Spleen (tissue), 11 donors: ENCODE data around the gene OPN5. TPM values are rescaled to one million over a fixed set of nuclear protein-coding genes. Genes with fewer than 3 reads are reported as not detected.
"Not testable (repeated sequence)": the region's sequence is repeated elsewhere in the genome, so short reads cannot be mapped to it uniquely, and the experiment has no call there.

Source experiments
- DNase-seq: peaks from one replicate; pipeline ENCODE4 v3.0.0-alpha.2; 2020
- H3K27ac ChIP-seq, 8 donors: fragments of 200-600 bp; sonication (generic) in 7 of 8; 1 replicate in 4 of 8; 2 replicates in 4 of 8; pipeline versions ENCODE4 v1.5.0 to v1.8.0; 2016 to 2021; ENCODE audit warnings: inconsistent platforms in 4 of 8, mild to moderate bottlenecking in 4 of 8, moderate library complexity in 1 of 8
- H3K27me3 ChIP-seq, 7 donors: fragments of 200-600 bp; sonication (generic) in 6 of 7; replicated peaks in 1 of 7; 1 replicate in 4 of 7; 2 replicates in 3 of 7; pipeline versions ENCODE4 v1.5.0 to v1.8.0; 2016 to 2021; ENCODE audit warnings: inconsistent platforms in 3 of 7, mild to moderate bottlenecking in 1 of 7
- H3K36me3 ChIP-seq, 6 donors: fragments of 200-600 bp; sonication (generic) in 5 of 6; 1 replicate in 4 of 6; 2 replicates in 2 of 6; pipeline versions ENCODE4 v1.5.0 to v1.8.0; 2016 to 2021; ENCODE audit warnings: inconsistent platforms in 2 of 6
- H3K4me1 ChIP-seq, 6 donors: fragments of 200-600 bp; sonication (generic) in 5 of 6; 1 replicate in 3 of 6; 2 replicates in 3 of 6; pipeline versions ENCODE4 v1.5.0 to v1.8.0; 2016 to 2021; ENCODE audit warnings: inconsistent platforms in 3 of 6
- H3K4me3 ChIP-seq, 8 donors: fragments of 200-600 bp; sonication (generic) in 7 of 8; 1 replicate in 4 of 8; 2 replicates in 4 of 8; pipeline versions ENCODE4 v1.5.0 to v1.8.0; 2016 to 2021; ENCODE audit warnings: inconsistent platforms in 4 of 8, mild to moderate bottlenecking in 4 of 8, moderate library complexity in 2 of 8
- H3K9me3 ChIP-seq, 8 donors: fragments of 200-600 bp; sonication (generic) in 7 of 8; 1 replicate in 4 of 8; 2 replicates in 4 of 8; pipeline versions ENCODE4 v1.5.0 to v1.8.0; 2016 to 2021; ENCODE audit warnings: inconsistent platforms in 4 of 8
- CTCF ChIP-seq, 11 experiments: fragments of 200-600 bp in 7 of 11; fragments of 450-650 bp in 4 of 11; sonication (generic) in 4 of 11; IDR thresholded peaks in 8 of 11; conservative IDR thresholded peaks in 3 of 11; 1 replicate in 7 of 11; 2 replicates in 4 of 11; pipeline versions ENCODE4 v1.4.0 to v1.8.0; 2016 to 2021; ENCODE audit warnings: antibody characterized with exemption in 11 of 11, inconsistent platforms in 4 of 11, mild to moderate bottlenecking in 1 of 11
- POLR2A ChIP-seq, 3 donors: fragments of 450-650 bp; IDR thresholded peaks; one replicate each; pipeline ENCODE4 v1.5.1; 2017; ENCODE audit warnings: antibody characterized with exemption in 3 of 3, mild to moderate bottlenecking in 1 of 3
- POLR2AphosphoS5 ChIP-seq, 3 donors: sonication (generic); formaldehyde crosslinking; IDR thresholded peaks; one replicate each; pipeline ENCODE4 v1.5.1; 2017; ENCODE audit warnings: antibody characterized with exemption in 3 of 3
- WGBS, 5 donors: extraction: QIAGEN DNeasy Blood & Tissue Kit in 3 of 5; methylation state at CpG; one replicate each; pipeline versions ENCODE4 v1.1.5 to v1.1.7; 2013 to 2018; 5-methylcytosine and 5-hydroxymethylcytosine counted together
- intact Hi-C: fragments of 100-400 bp; cut with DNase I; formaldehyde crosslinking; loops from one replicate; pipeline ENCODE4 v1.15.0; 2023; ENCODE audit warnings: low total_unique reads
- polyA plus RNA-seq, 3 donors: library from polyadenylated mRNA; stranded (reverse); fragments of 200-250 nt; gene quantifications; one replicate each; pipeline ENCODE4 v1.2.1, GENCODE V29; 2013
- total RNA-seq, 7 donors: library from RNA; depleted of rRNA in 3 of 7; stranded (reverse); fragments of >200 nt in 3 of 7; fragmentation: NEBNext Ultra II Directional in 4 of 7; extraction: Animal tissue kit (Norgen Biotek cat#: 25700) in 4 of 7; gene quantifications; one replicate each; pipeline versions ENCODE4 v1.1.0 to v1.2.1, GENCODE V29; 2016 to 2021
- donor health status: healthy with polysubstance abuse.
- donor health status: DM: no; HTN: no; CAD: no; lungs with moderate emphysema.
- donor health status: DM: no; HTN: no; CAD: no.
- donor health status: Bipolar disorder and iron deficiency.
- donor health status: healthy.
- donor health status: DM: no; HTN: no; CAD: no.
- donor health status: DM: yes; HTN: yes; CAD: no.

The OPN5 gene
- total and polyA plus RNA-seq, 10 donors = not detected

- H3K27ac ChIP-seq = no peak overlapping the region
- TF ChIP-seq POLR2AphosphoS5 (IDR thresholded peaks at IDR 0.05) (no peak), CTCF (IDR thresholded peaks at IDR 0.05 in 8 of 11, conservative IDR thresholded peaks at IDR 0.05 in 3 of 11) (no peak), POLR2A (IDR thresholded peaks at IDR 0.05) (no peak)
Measured at GRCh38 chr6:47743744-47744143, 38.1 kb upstream of the OPN5 start.

GRCh38 chr6:47745269-47745668 is 36.6 kb upstream of the OPN5 start:
- H3K27ac ChIP-seq, H3K27me3 ChIP-seq, H3K36me3 ChIP-seq, intact Hi-C loops, DNase-seq, H3K4me3 ChIP-seq, H3K4me1 ChIP-seq, H3K9me3 ChIP-seq: not testable (repeated sequence)
- WGBS, 5 donors = 92 to 99% (median 95%) methylated on average over 3 of the region's 3 CpGs

More at GRCh38 chr6:47743744-47744143, 38.1 kb upstream of the OPN5 start:
- no peak overlapping the region for H3K4me3 ChIP-seq
- H3K36me3 ChIP-seq = no peaks in the 10 kb centered on the region
- H3K27me3 ChIP-seq = peaks cover 0 to 6% (median 0%) of the 10 kb centered on the region in 7 donors
- peaks cover 0 to 4% (median 0%) of the 10 kb centered on the region in 8 donors for H3K9me3 ChIP-seq
- intact Hi-C loops = no loop called here
- DNase-seq = no peak
- no peaks in the 10 kb centered on the region for H3K4me1 ChIP-seq

- no peaks in the 10 kb centered on the region for H3K27me3 ChIP-seq
- 48 to 70% (median 59%) methylated on average over 1 of the region's 1 CpG for WGBS, 5 donors
- TF ChIP-seq POLR2AphosphoS5 (IDR thresholded peaks at IDR 0.05) = no peak
- TF ChIP-seq POLR2A (IDR thresholded peaks at IDR 0.05) = no peak
- no peak for TF ChIP-seq CTCF (IDR thresholded peaks at IDR 0.05 in 8 of 11, conservative IDR thresholded peaks at IDR 0.05 in 3 of 11)
- intact Hi-C loops = no loop called here
- H3K36me3 ChIP-seq = no peaks in the 10 kb centered on the region
- H3K4me1 ChIP-seq = no peaks in the 10 kb centered on the region
- H3K4me3 ChIP-seq = no peak overlapping the region
- no peak overlapping the region for H3K27ac ChIP-seq
- no peak for DNase-seq
- peaks cover 0 to 4% (median 0%) of the 10 kb centered on the region in 8 donors for H3K9me3 ChIP-seq
Measured at GRCh38 chr6:47749757-47750156, 32.1 kb upstream of the OPN5 start.

GRCh38 chr6:47752801-47753200 is 29.0 kb upstream of the OPN5 start:
- Histone ChIP-seq H3K27ac (no peak overlapping the region), H3K27me3 (no peaks in the 10 kb centered on the region), H3K9me3 (no peaks in the 10 kb centered on the region), H3K36me3 (no peaks in the 10 kb centered on the region), H3K4me1 (no peaks in the 10 kb centered on the region), H3K4me3 (no peak overlapping the region)
- no peak for TF ChIP-seq CTCF (IDR thresholded peaks at IDR 0.05 in 8 of 11, conservative IDR thresholded peaks at IDR 0.05 in 3 of 11)
- no peak for DNase-seq
- 66 to 80% (median 76%) methylated on average over 1 of the region's 1 CpG for WGBS, 5 donors
- intact Hi-C loops = no loop called here

- H3K9me3 ChIP-seq = no peaks in the 10 kb centered on the region
- H3K36me3 ChIP-seq = no peaks in the 10 kb centered on the region
- H3K27me3 ChIP-seq = no peaks in the 10 kb centered on the region
- no peaks in the 10 kb centered on the region for H3K4me1 ChIP-seq
- 45 to 74% (median 65%) methylated on average over 1 of the region's 1 CpG for WGBS, 5 donors
- TF ChIP-seq POLR2AphosphoS5 (IDR thresholded peaks at IDR 0.05) (no peak), POLR2A (IDR thresholded peaks at IDR 0.05) (no peak), CTCF (IDR thresholded peaks at IDR 0.05 in 8 of 11, conservative IDR thresholded peaks at IDR 0.05 in 3 of 11) (no peak)
- no peak overlapping the region for H3K4me3 ChIP-seq
- DNase-seq = no peak
- intact Hi-C loops = no loop called here
- no peak overlapping the region for H3K27ac ChIP-seq
Measured at GRCh38 chr6:47759364-47759763, 22.5 kb upstream of the OPN5 start.
